HCT116 (cell line): ENCODE data around the gene PLEKHG1. TPM values are rescaled to one million over a fixed set of nuclear protein-coding genes. Genes with fewer than 3 reads are reported as not detected.

ENCODE experiments used
- ATAC-seq: fragments of 200-7000 bp; cut with Tn5 transposase; 2 replicates; pipeline ENCODE4 v1.9.1; 2020; ENCODE audit warnings: mild to moderate bottlenecking, moderate library complexity
- BruUV-seq: library from RNA; stranded (reverse); fragments of 400-500 nt; replicated peaks from 2 replicates; lab custom pipeline; 2021; lab: Mats Ljungman, UMichigan
- CTCF ChIA-PET: fragments of 300-600 bp; sonication (Branson Sonifier 250); formaldehyde crosslinking; loops from one replicate; lab custom pipeline; 2021; ENCODE audit warnings: antibody characterized with exemption; lab: Charles Lee
- POLR2A ChIA-PET: fragments of 300-600, 350-600 bp; sonication (Branson Sonifier 250); formaldehyde crosslinking; loops from one replicate; lab custom pipeline; 2021; ENCODE audit warnings: antibody characterized with exemption; lab: Charles Lee
- RAD21 ChIA-PET, 2 experiments: fragments of 300-600 bp; sonication (Branson Sonifier 250); formaldehyde crosslinking; loops; one replicate each; lab custom pipeline; 2023; ENCODE audit warnings: low total read pairs in 2 of 2; ENCODE audit not compliant: uncharacterized antibody in 2 of 2, unreplicated experiment in 2 of 2, low non-redundant PET in 1 of 2; lab: Charles Lee
- DNase-seq: peaks from one replicate; pipeline ENCODE4 v3.0.0-alpha.2; 2010; ENCODE audit warnings: low read depth, low spot score
- H2AFZ ChIP-seq: fragments of 200-600 bp; shearing (Covaris generic), sonication (generic); 2 replicates; pipeline ENCODE4 v1.6.1; 2017; ENCODE audit warnings: low read depth, mixed run types, mixed read lengths, antibody characterized with exemption, low read length; ENCODE audit not compliant: poor library complexity, severe bottlenecking
- H3K27ac ChIP-seq: 2 replicates; pipeline ENCODE4 v1.5.1; 2012; ENCODE audit warnings: low read depth, low read length
- H3K27me3 ChIP-seq: fragments of 200-600 bp; sonication (generic); 2 replicates; pipeline ENCODE4 v1.6.1; 2016; ENCODE audit warnings: mixed run types, low read length, mixed read lengths; ENCODE audit not compliant: insufficient read depth
- H3K36me3 ChIP-seq, 2 experiments: fragments of 200-500 bp in 1 of 2; fragments of 200-600 bp in 1 of 2; sonication (Bioruptor generic) in 1 of 2; sonication (generic) in 1 of 2; 2 replicates each; pipeline versions ENCODE4 v1.5.1 to v1.6.1; 2014 to 2016; ENCODE audit warnings: low read length in 2 of 2, inconsistent platforms in 1 of 2, mixed read lengths in 1 of 2, mixed run types in 1 of 2; ENCODE audit not compliant: insufficient read depth in 2 of 2, control insufficient read depth in 1 of 2
- H3K4me1 ChIP-seq, 2 experiments: fragments of 200-600 bp in 1 of 2; sonication (generic) in 1 of 2; 2 replicates each; pipeline versions ENCODE4 v1.5.1 to v1.6.1; 2012 to 2017; ENCODE audit warnings: low read length in 2 of 2, inconsistent platforms in 1 of 2, mild to moderate bottlenecking in 1 of 2, mixed read lengths in 1 of 2, mixed run types in 1 of 2, moderate library complexity in 1 of 2; ENCODE audit not compliant: insufficient read depth in 2 of 2, control insufficient read depth in 1 of 2
- H3K4me2 ChIP-seq: fragments of 200-600 bp; sonication (generic); 2 replicates; pipeline ENCODE4 v1.6.1; 2017; ENCODE audit warnings: mixed run types, low read length, mixed read lengths
- H3K4me3 ChIP-seq, 2 experiments: fragments of 200-600 bp in 1 of 2; sonication (generic) in 1 of 2; replicated peaks in 1 of 2; 2 replicates each; pipeline ENCODE4 v1.5.1; 2011 to 2016; ENCODE audit warnings: low read length in 2 of 2, control low read depth in 1 of 2, low read depth in 1 of 2, mild to moderate bottlenecking in 1 of 2, mixed read lengths in 1 of 2, mixed run types in 1 of 2
- H3K79me2 ChIP-seq: fragments of 200-600 bp; sonication (generic); 2 replicates; pipeline ENCODE4 v1.6.1; 2017; ENCODE audit warnings: mild to moderate bottlenecking, mixed run types, low read length, moderate library complexity, mixed read lengths; ENCODE audit not compliant: insufficient read depth
- H3K9ac ChIP-seq: fragments of 200-600 bp; sonication (generic); 2 replicates; pipeline ENCODE4 v1.6.1; 2016; ENCODE audit warnings: low read length, mixed read lengths
- H3K9me2 ChIP-seq: fragments of 200-600 bp; sonication (generic), shearing (Covaris generic); 2 replicates; pipeline ENCODE4 v1.6.1; 2017; ENCODE audit warnings: mixed run types, mild to moderate bottlenecking, moderate library complexity; ENCODE audit not compliant: insufficient read depth
- H3K9me3 ChIP-seq, 2 experiments: fragments of 200-500 bp in 1 of 2; fragments of 200-600 bp in 1 of 2; sonication (Bioruptor generic) in 1 of 2; sonication (generic) in 1 of 2; 2 replicates each; pipeline ENCODE4 v1.6.1; 2014 to 2017; ENCODE audit warnings: low read length in 2 of 2, mixed read lengths in 2 of 2, inconsistent platforms in 1 of 2, low read depth in 1 of 2, mild to moderate bottlenecking in 1 of 2, mixed run types in 1 of 2, moderate library complexity in 1 of 2; ENCODE audit not compliant: control insufficient read depth in 1 of 2, insufficient read depth in 1 of 2
- H4K20me1 ChIP-seq: fragments of 200-600 bp; sonication (generic), shearing (Covaris generic); 2 replicates; pipeline ENCODE4 v1.6.1; 2017; ENCODE audit warnings: mixed run types, mild to moderate bottlenecking, moderate library complexity; ENCODE audit not compliant: insufficient read depth
- CBX3 ChIP-seq: IDR thresholded peaks from 2 replicates; pipeline ENCODE4 v1.6.1; 2012; ENCODE audit warnings: low read depth
- CEBPB ChIP-seq: IDR thresholded peaks from 2 replicates; pipeline ENCODE4 v1.6.1; 2012; ENCODE audit warnings: low read depth
- CTCF ChIP-seq, 3 experiments: fragments of 200-600 bp in 1 of 3; sonication (generic) in 1 of 3; IDR thresholded peaks in 2 of 3; conservative IDR thresholded peaks in 1 of 3; 2 replicates each; pipeline ENCODE4 v1.5.1; 2012 to 2017; ENCODE audit warnings: low read depth in 2 of 3, low read length in 2 of 3, antibody characterized with exemption in 1 of 3, borderline replicate concordance in 1 of 3, control low read depth in 1 of 3, mild to moderate bottlenecking in 1 of 3, mixed read lengths in 1 of 3, mixed run types in 1 of 3, moderate library complexity in 1 of 3; ENCODE audit not compliant: insufficient read depth in 1 of 3
- EGR1 ChIP-seq: IDR thresholded peaks from 2 replicates; pipeline ENCODE4 v1.6.1; 2012; ENCODE audit warnings: low read depth
- ELF1 ChIP-seq: IDR thresholded peaks from 2 replicates; pipeline ENCODE4 v1.6.1; 2012; ENCODE audit warnings: low read depth, borderline replicate concordance
- EZH2phosphoT487 ChIP-seq: fragments of 200-600 bp; IDR thresholded peaks from 2 replicates; pipeline ENCODE4 v1.6.1; 2018; ENCODE audit warnings: antibody characterized with exemption, borderline replicate concordance
- FOSL1 ChIP-seq: IDR thresholded peaks from 2 replicates; pipeline ENCODE4 v1.6.1; 2012; ENCODE audit warnings: low read depth
- JUND ChIP-seq: IDR thresholded peaks from 2 replicates; pipeline ENCODE4 v1.6.1; 2012
- MAX ChIP-seq: IDR thresholded peaks from 2 replicates; pipeline ENCODE4 v1.6.1; 2012
- POLR2AphosphoS5 ChIP-seq: IDR thresholded peaks from 2 replicates; pipeline ENCODE4 v1.6.1; 2011; ENCODE audit warnings: mild to moderate bottlenecking, low read depth, low read length, moderate library complexity
- RAD21 ChIP-seq: IDR thresholded peaks from 2 replicates; pipeline ENCODE4 v1.6.1; 2012; ENCODE audit warnings: low read depth, mild to moderate bottlenecking
- REST ChIP-seq: IDR thresholded peaks from 2 replicates; pipeline ENCODE4 v1.6.1; 2012; ENCODE audit warnings: low read depth
- SIN3A ChIP-seq: IDR thresholded peaks from 2 replicates; pipeline ENCODE4 v1.6.1; 2012; ENCODE audit warnings: low read depth
- SP1 ChIP-seq: IDR thresholded peaks from 2 replicates; pipeline ENCODE4 v1.6.1; 2012; ENCODE audit warnings: low read depth
- SRF ChIP-seq: IDR thresholded peaks from 2 replicates; pipeline ENCODE4 v1.6.1; 2012; ENCODE audit warnings: low read depth
- YY1 ChIP-seq: IDR thresholded peaks from 2 replicates; pipeline ENCODE4 v1.6.1; 2011; ENCODE audit warnings: low read length, low read depth, moderate library complexity, mild to moderate bottlenecking; ENCODE audit not compliant: insufficient replicate concordance; ENCODE audit errors: extremely low read depth
- ZFX ChIP-seq: fragments of 450-650 bp; IDR thresholded peaks from 2 replicates; pipeline ENCODE4 v1.6.1; 2017
- ZNF274 ChIP-seq: fragments of 200-500 bp; sonication (Bioruptor generic); IDR thresholded peaks from 2 replicates; pipeline ENCODE4 v1.6.1; 2014; ENCODE audit warnings: mild to moderate bottlenecking, low read depth, low read length, inconsistent platforms
- intact Hi-C: fragments of 100-400 bp; cut with micrococcal nuclease; formaldehyde crosslinking; loops from 2 replicates; pipeline ENCODE4 v1.10.0; 2022
- total RNA-seq: library from RNA; stranded (reverse); gene quantifications from one replicate; pipeline ENCODE4 v1.2.1, GENCODE V29; 2021; ENCODE audit not compliant: unreplicated experiment

Gene PLEKHG1
- total RNA-seq, 1 experiment from 2014 or later, result 10.4 TPM

- Histone ChIP-seq H4K20me1 (no peaks in the 10 kb centered on the region), H3K9me3 (no peaks in the 10 kb centered on the region), H3K27me3 (no peaks in the 10 kb centered on the region), H3K27ac (no peak overlapping the region), H3K9ac (no peak overlapping the region), H3K36me3 (no peaks in the 10 kb centered on the region), H3K79me2 (no peaks in the 10 kb centered on the region), H2AFZ (no peak overlapping the region), H3K9me2 (no peaks in the 10 kb centered on the region), H3K4me2 (no peak overlapping the region), H3K4me3 (no peak overlapping the region), H3K4me1 (no peaks in the 10 kb centered on the region)
- ChIA-PET RAD21 (no interaction called here), CTCF (no interaction called here), POLR2A (no interaction called here)
- intact Hi-C loops, result no loop called here
- no TSS peak for BruUV-seq
- ATAC-seq (no peak), DNase-seq (no peak)
- TF ChIP-seq CEBPB (no peak), CBX3 (no peak), SIN3A (no peak), CTCF (IDR thresholded peaks at IDR 0.05 in 2 of 3, conservative IDR thresholded peaks at IDR 0.05 in 1 of 3; ENCODE audit: borderline replicate concordance in 1 of 3, insufficient read depth in 1 of 3, low read depth in 2 of 3, low read length in 2 of 3) (no peak), RAD21 (no peak), ZFX (no peak), REST (no peak), FOSL1 (no peak), YY1 (no peak), MAX (no peak), JUND (no peak), SRF (no peak), EZH2phosphoT487 (no peak), SP1 (no peak), EGR1 (no peak), ZNF274 (no peak), ELF1 (no peak), POLR2AphosphoS5 (no peak)
Measured at GRCh38 chr6:150639823-150640331, 40.2 kb downstream of the PLEKHG1 start.
